Mesendoderm (in vitro differentiated cells): Measurements from ENCODE around the gene GSE1.

ENCODE experiments used
- DNase-seq: peaks from one replicate; pipeline ENCODE4 v3.0.0; 2013
- H2AK5ac ChIP-seq: 2 replicates; pipeline ENCODE4 v1.6.1; 2013; ENCODE audit warnings: low read length, inconsistent platforms
- H2BK120ac ChIP-seq: 2 replicates; pipeline ENCODE4 v1.6.1; 2013; ENCODE audit warnings: low read depth, mild to moderate bottlenecking, low read length, moderate library complexity, mixed read lengths
- H2BK15ac ChIP-seq: replicated peaks from 2 replicates; pipeline ENCODE4 v1.6.1; 2013; ENCODE audit warnings: low read depth, mild to moderate bottlenecking, moderate library complexity
- H2BK5ac ChIP-seq: 2 replicates; pipeline ENCODE4 v1.6.1; 2013; ENCODE audit warnings: low read length, inconsistent platforms
- H3K18ac ChIP-seq: 2 replicates; pipeline ENCODE4 v1.6.1; 2013; ENCODE audit warnings: mild to moderate bottlenecking, low read length, mixed read lengths
- H3K23ac ChIP-seq: one replicate; pipeline ENCODE4 v1.6.1; 2013; ENCODE audit warnings: low read length
- H3K27ac ChIP-seq: 2 replicates; pipeline ENCODE4 v1.5.1; 2013; ENCODE audit warnings: low read depth, mild to moderate bottlenecking, inconsistent platforms, low read length, moderate library complexity
- H3K27me3 ChIP-seq: 2 replicates; pipeline ENCODE4 v1.6.1; 2013; ENCODE audit warnings: low read length, control low read depth, mild to moderate bottlenecking, inconsistent platforms; ENCODE audit not compliant: insufficient read depth, poor library complexity
- H3K36me3 ChIP-seq: 2 replicates; pipeline ENCODE4 v1.6.1; 2013; ENCODE audit warnings: low read length, inconsistent platforms; ENCODE audit not compliant: control insufficient read depth, insufficient read depth
- H3K4ac ChIP-seq: one replicate; pipeline ENCODE4 v1.6.1; 2013; ENCODE audit warnings: low read depth, mild to moderate bottlenecking, low read length, moderate library complexity
- H3K4me1 ChIP-seq: 2 replicates; pipeline ENCODE4 v1.6.1; 2013; ENCODE audit warnings: low read depth, low read length, inconsistent platforms; ENCODE audit not compliant: control insufficient read depth
- H3K4me2 ChIP-seq: 2 replicates; pipeline ENCODE4 v1.6.1; 2013; ENCODE audit warnings: low read length
- H3K4me3 ChIP-seq: 2 replicates; pipeline ENCODE4 v1.5.1; 2013; ENCODE audit warnings: mild to moderate bottlenecking, low read length
- H3K56ac ChIP-seq: one replicate; pipeline ENCODE4 v1.6.1; 2013; ENCODE audit warnings: low read length
- H3K79me1 ChIP-seq: 2 replicates; pipeline ENCODE4 v1.6.1; 2013; ENCODE audit warnings: low read length, inconsistent platforms
- H3K79me2 ChIP-seq: 2 replicates; pipeline ENCODE4 v1.6.1; 2013; ENCODE audit warnings: mild to moderate bottlenecking, low read length; ENCODE audit not compliant: control insufficient read depth, insufficient read depth
- H3K9ac ChIP-seq: 2 replicates; pipeline ENCODE4 v1.6.1; 2013; ENCODE audit warnings: low read length, inconsistent platforms
- H4K5ac ChIP-seq: one replicate; pipeline ENCODE4 v1.6.1; 2013; ENCODE audit warnings: low read length
- H4K8ac ChIP-seq: one replicate; pipeline ENCODE4 v1.6.1; 2013; ENCODE audit warnings: low read depth, mild to moderate bottlenecking, control low read depth, low read length, moderate library complexity
- WGBS: extraction: QIAGEN DNeasy Blood & Tissue Kit; methylation state at CpG from one replicate; pipeline ENCODE4 v1.1.7; 2013; ENCODE audit warnings: low lambda C conversion rate, missing lambda C conversion rate; ENCODE audit not compliant: insufficient coverage; ENCODE audit errors: extremely low coverage; 5-methylcytosine and 5-hydroxymethylcytosine counted together

The GSE1 gene

DNA sequence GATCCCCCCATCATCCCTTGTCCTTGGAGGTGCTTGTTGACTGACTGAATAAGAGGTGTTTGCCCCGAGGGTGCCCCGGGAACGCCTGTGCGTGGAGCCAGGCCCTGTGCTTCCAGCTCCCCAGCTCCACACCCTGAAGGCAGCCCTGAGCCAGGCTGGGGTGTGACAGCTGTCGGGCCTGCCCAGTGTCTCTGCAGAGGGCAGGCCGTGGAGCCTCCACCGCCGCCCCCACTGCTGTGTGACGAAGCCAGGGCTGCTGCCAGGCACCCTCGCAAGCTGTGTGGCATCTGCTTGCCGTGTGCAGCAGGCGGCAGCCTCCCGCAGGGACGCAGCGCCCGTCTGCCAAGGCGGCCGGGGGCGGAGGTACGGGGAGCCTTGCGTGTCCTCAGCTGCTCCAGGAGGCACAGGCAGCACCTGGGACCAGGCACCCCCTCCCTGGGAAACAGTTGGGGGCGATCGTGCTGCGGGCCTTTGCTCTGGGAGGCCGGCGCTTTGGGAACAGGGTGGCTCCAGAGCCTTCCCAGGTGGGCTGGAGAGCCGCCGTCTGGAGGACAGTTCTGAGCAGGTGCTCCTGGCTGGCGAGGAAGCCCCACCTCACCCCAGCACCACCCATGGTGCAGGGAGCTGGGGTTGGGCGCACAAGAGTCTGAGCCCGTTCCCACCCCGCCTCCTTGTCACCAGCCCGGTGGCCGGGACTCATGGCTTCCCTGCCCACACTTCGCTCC lies 26.6 kb downstream of the GSE1 start:
- H3K27ac ChIP-seq, result no peak overlapping the region
- WGBS, result no CpG with 5 or more reads among the region's 35 CpGs
- H3K4me1 ChIP-seq, result no peaks in the 10 kb centered on the region
- no peak overlapping the region for H2AK5ac ChIP-seq
- DNase-seq, result no peak
- H4K8ac ChIP-seq, result no peak overlapping the region
- no peak overlapping the region for H3K4me2 ChIP-seq
- H2BK120ac ChIP-seq, result no peak overlapping the region
- H3K79me2 ChIP-seq, result peaks cover 23% of the 10 kb centered on the region
- H3K23ac ChIP-seq, result no peak overlapping the region
- no peak overlapping the region for H4K5ac ChIP-seq
- no peak overlapping the region for H3K18ac ChIP-seq
- H3K36me3 ChIP-seq, result no peaks in the 10 kb centered on the region
- no peak overlapping the region for H3K4ac ChIP-seq
- no peak overlapping the region for H2BK15ac ChIP-seq
- peaks cover 8% of the 10 kb centered on the region for H3K79me1 ChIP-seq
- H3K27me3 ChIP-seq, result no peaks in the 10 kb centered on the region
- no peak overlapping the region for H3K9ac ChIP-seq
- H3K56ac ChIP-seq, result no peak overlapping the region
- no peak overlapping the region for H3K4me3 ChIP-seq
- H2BK5ac ChIP-seq, result no peak overlapping the region

DNA sequence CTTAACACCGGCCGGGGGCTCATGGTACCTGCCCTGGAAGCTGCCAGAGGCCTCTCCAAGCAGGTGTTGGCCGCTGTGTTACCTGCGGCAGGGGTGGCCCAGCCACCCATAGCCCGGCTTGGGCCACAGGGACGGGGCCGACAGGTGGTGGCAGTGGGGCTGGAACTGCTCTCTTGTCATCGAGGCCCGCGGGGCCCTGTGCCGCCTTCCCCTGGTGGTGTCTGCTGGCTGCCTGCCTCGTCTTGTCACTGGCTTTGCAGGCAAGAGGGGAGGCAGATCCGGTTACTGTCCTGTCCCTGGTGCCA lies 27.1 kb downstream of the GSE1 start:
- no peak overlapping the region for H2BK5ac ChIP-seq
- H2BK120ac ChIP-seq, result no peak overlapping the region
- no peak overlapping the region for H3K18ac ChIP-seq
- H3K4ac ChIP-seq, result no peak overlapping the region
- H3K79me1 ChIP-seq, result peaks cover 8% of the 10 kb centered on the region
- no peak overlapping the region for H3K27ac ChIP-seq
- H3K4me1 ChIP-seq, result no peaks in the 10 kb centered on the region
- no CpG with 5 or more reads among the region's 13 CpGs for WGBS
- H3K36me3 ChIP-seq, result no peaks in the 10 kb centered on the region
- H3K23ac ChIP-seq, result no peak overlapping the region
- peaks cover 23% of the 10 kb centered on the region for H3K79me2 ChIP-seq
- no peak overlapping the region for H4K8ac ChIP-seq
- no peak for DNase-seq
- H2BK15ac ChIP-seq, result no peak overlapping the region
- no peak overlapping the region for H3K9ac ChIP-seq
- H4K5ac ChIP-seq, result no peak overlapping the region
- no peaks in the 10 kb centered on the region for H3K27me3 ChIP-seq
- H3K4me2 ChIP-seq, result no peak overlapping the region
- H2AK5ac ChIP-seq, result no peak overlapping the region
- no peak overlapping the region for H3K4me3 ChIP-seq
- no peak overlapping the region for H3K56ac ChIP-seq

DNA sequence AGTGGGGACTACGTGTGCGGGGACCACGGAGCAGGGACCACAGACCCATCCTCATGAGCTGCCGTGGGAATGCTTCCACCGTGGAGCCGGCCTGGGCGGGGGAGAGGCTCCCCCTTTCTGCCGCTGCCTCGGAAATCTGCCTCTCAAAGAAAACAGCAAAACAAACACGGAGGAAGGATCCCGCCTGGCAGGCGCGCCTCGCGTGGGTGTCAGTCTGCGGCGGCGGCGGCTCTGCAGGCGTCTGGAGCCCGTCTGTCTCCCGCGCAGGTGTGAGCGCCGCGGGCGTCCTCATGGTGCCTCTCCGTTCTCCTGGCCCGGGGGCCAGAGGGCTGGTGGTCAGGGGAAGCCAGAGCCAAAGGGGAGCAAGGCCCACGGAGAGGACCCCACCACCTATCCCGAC lies 27.5 kb downstream of the GSE1 start:
- Histone ChIP-seq H3K79me2 (peaks cover 21% of the 10 kb centered on the region), H2BK120ac (no peak overlapping the region), H3K23ac (no peak overlapping the region), H3K4me2 (no peak overlapping the region), H4K8ac (no peak overlapping the region), H3K79me1 (peaks cover 8% of the 10 kb centered on the region), H2BK5ac (no peak overlapping the region), H3K4ac (no peak overlapping the region), H3K27me3 (no peaks in the 10 kb centered on the region), H3K18ac (no peak overlapping the region), H2BK15ac (no peak overlapping the region), H3K56ac (no peak overlapping the region), H3K4me1 (no peaks in the 10 kb centered on the region), H3K9ac (no peak overlapping the region), H2AK5ac (no peak overlapping the region), H3K36me3 (no peaks in the 10 kb centered on the region), H3K27ac (no peak overlapping the region), H4K5ac (no peak overlapping the region), H3K4me3 (no peak overlapping the region)
- DNase-seq, result no peak
- WGBS, result no CpG with 5 or more reads among the region's 31 CpGs

DNA sequence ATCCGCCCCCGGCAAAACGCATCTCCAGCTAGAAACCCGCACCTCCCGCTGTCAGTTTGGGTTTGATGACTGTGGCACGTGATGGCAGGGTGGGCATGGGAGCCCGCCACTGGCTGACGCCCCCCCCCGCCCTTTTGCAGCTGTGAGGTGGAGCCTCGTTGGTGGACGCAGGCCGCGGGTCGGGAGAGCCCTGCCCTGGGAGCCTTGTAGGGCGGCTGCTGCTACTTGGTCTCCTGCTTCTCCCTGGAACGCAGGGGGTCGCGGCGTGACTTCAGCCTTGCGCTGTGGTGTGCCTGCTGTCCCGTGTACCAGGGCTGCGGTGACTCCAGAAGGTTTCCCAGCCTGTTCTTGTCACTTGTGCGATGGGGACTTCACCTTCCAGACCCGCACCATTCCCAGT lies 28.2 kb downstream of the GSE1 start:
- DNase-seq, result no peak
- peaks cover 10% of the 10 kb centered on the region for H3K79me1 ChIP-seq
- no peak overlapping the region for H3K18ac ChIP-seq
- no peak overlapping the region for H3K56ac ChIP-seq
- no peaks in the 10 kb centered on the region for H3K36me3 ChIP-seq
- H4K8ac ChIP-seq, result no peak overlapping the region
- WGBS, result no CpG with 5 or more reads among the region's 24 CpGs
- no peak overlapping the region for H2BK15ac ChIP-seq
- no peak overlapping the region for H3K4ac ChIP-seq
- H3K4me1 ChIP-seq, result no peaks in the 10 kb centered on the region
- no peak overlapping the region for H3K4me3 ChIP-seq
- no peak overlapping the region for H3K9ac ChIP-seq
- H3K79me2 ChIP-seq, result peaks cover 22% of the 10 kb centered on the region
- H2AK5ac ChIP-seq, result no peak overlapping the region
- no peak overlapping the region for H4K5ac ChIP-seq
- H2BK5ac ChIP-seq, result no peak overlapping the region
- H3K23ac ChIP-seq, result no peak overlapping the region
- H3K27ac ChIP-seq, result no peak overlapping the region
- no peak overlapping the region for H3K4me2 ChIP-seq
- H2BK120ac ChIP-seq, result no peak overlapping the region
- H3K27me3 ChIP-seq, result no peaks in the 10 kb centered on the region

DNA sequence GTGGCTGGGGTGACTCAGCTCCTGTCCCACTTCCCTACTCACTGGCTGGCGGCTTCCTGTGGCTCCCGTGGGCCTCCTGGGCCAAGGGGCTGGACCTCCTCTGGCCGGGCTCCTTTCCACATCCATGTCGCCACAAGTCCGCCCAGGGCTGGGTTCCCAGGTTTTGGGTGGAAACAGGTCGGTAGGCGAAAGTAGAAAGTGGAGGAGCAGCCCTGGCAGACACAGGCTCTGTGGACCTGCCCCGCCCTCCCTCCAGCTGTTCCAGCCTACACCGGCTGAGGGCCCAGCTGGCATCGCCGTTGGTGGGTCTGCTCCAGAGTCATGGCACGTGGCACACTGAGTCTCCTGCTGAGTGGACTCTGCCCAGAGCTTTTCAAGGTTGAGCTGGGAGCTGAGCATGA lies 28.7 kb downstream of the GSE1 start:
- no peak overlapping the region for H2BK120ac ChIP-seq
- H3K4me1 ChIP-seq, result no peaks in the 10 kb centered on the region
- no CpG with 5 or more reads among the region's 12 CpGs for WGBS
- H3K4me3 ChIP-seq, result no peak overlapping the region
- no peak overlapping the region for H4K5ac ChIP-seq
- no peak overlapping the region for H2BK15ac ChIP-seq
- no peak overlapping the region for H2BK5ac ChIP-seq
- no peak overlapping the region for H3K4ac ChIP-seq
- H3K18ac ChIP-seq, result no peak overlapping the region
- H3K4me2 ChIP-seq, result no peak overlapping the region
- H2AK5ac ChIP-seq, result no peak overlapping the region
- H3K23ac ChIP-seq, result no peak overlapping the region
- H3K9ac ChIP-seq, result no peak overlapping the region
- no peak overlapping the region for H3K27ac ChIP-seq
- H3K79me1 ChIP-seq, result peaks cover 10% of the 10 kb centered on the region
- no peak overlapping the region for H4K8ac ChIP-seq
- H3K36me3 ChIP-seq, result no peaks in the 10 kb centered on the region
- H3K56ac ChIP-seq, result no peak overlapping the region
- no peaks in the 10 kb centered on the region for H3K27me3 ChIP-seq
- peaks cover 19% of the 10 kb centered on the region for H3K79me2 ChIP-seq
- DNase-seq, result no peak

DNA sequence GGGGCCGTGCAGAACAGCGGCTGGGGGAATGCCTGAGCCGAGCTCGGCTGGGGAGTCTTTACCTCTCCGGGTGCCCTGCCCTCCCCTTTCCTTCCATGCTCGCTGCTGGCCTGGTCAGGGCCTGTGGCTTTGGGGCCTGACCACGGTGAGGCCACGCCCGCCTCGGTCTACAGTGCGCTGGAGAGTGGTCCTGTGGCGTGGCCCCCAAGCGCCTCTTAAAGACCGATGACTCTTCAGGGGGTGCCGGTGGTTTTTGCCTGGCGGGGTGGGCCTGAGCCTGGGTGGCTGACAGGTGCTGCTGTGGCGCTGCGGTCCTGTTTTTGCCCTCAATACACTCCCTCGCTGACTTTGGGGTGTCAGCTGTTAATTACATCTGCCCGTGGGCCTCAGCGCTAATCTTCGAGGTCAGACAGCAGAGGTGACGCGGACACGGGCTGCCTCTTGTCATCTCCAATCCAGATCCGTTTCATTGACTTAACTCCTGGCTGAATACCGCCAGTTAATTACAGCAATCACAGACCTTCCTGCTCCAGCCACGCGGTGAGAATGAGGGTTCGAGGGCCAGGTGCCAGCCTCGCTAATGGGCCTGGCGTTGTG lies 29.7 kb downstream of the GSE1 start:
- Histone ChIP-seq H3K4me3 (no peak overlapping the region), H3K56ac (no peak overlapping the region), H4K5ac (no peak overlapping the region), H2AK5ac (no peak overlapping the region), H3K79me2 (peaks cover 14% of the 10 kb centered on the region), H2BK15ac (no peak overlapping the region), H3K4me2 (no peak overlapping the region), H3K79me1 (peaks cover 7% of the 10 kb centered on the region), H3K36me3 (no peaks in the 10 kb centered on the region), H3K4ac (no peak overlapping the region), H3K27ac (no peak overlapping the region), H4K8ac (no peak overlapping the region), H3K4me1 (no peaks in the 10 kb centered on the region), H3K9ac (no peak overlapping the region), H3K23ac (no peak overlapping the region), H2BK120ac (no peak overlapping the region), H2BK5ac (no peak overlapping the region), H3K27me3 (no peaks in the 10 kb centered on the region), H3K18ac (no peak overlapping the region)
- no CpG with 5 or more reads among the region's 32 CpGs for WGBS
- no peak for DNase-seq
